PC-3 (cell line): Measurements from ENCODE around the gene DAND5.

ENCODE experiments used
- EZH2phosphoT487 ChIP-seq: fragments of 300-600 bp; sonication (generic); IDR thresholded peaks from 2 replicates; pipeline ENCODE4 v1.6.1; 2018; ENCODE audit warnings: mild to moderate bottlenecking, antibody characterized with exemption, low read length, borderline replicate concordance
- TF ChIP-seq, protein P1 (sequence below): fragments of 300-600 bp; sonication (generic); conservative IDR thresholded peaks from 2 replicates; pipeline ENCODE4 v1.5.1; 2017; ENCODE audit warnings: antibody characterized with exemption, low read depth, mild to moderate bottlenecking, low read length

GRCh38 chr19:13007292-13008045 is 38.1 kb downstream of the DAND5 start:
- TF ChIP-seq, protein P1, sequence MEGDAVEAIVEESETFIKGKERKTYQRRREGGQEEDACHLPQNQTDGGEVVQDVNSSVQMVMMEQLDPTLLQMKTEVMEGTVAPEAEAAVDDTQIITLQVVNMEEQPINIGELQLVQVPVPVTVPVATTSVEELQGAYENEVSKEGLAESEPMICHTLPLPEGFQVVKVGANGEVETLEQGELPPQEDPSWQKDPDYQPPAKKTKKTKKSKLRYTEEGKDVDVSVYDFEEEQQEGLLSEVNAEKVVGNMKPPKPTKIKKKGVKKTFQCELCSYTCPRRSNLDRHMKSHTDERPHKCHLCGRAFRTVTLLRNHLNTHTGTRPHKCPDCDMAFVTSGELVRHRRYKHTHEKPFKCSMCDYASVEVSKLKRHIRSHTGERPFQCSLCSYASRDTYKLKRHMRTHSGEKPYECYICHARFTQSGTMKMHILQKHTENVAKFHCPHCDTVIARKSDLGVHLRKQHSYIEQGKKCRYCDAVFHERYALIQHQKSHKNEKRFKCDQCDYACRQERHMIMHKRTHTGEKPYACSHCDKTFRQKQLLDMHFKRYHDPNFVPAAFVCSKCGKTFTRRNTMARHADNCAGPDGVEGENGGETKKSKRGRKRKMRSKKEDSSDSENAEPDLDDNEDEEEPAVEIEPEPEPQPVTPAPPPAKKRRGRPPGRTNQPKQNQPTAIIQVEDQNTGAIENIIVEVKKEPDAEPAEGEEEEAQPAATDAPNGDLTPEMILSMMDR = peak; percentile 42
- no peak for TF ChIP-seq EZH2phosphoT487
